Measurements from ENCODE around the gene MUC2. TPM values are rescaled to one million over a fixed set of nuclear protein-coding genes. Genes with fewer than 3 reads are reported as not detected.

Gene MUC2
- total and polyA plus RNA-seq, 2 experiments from 2014 or later = not detected

- Mint-ChIP-seq H3K36me3 (ENCODE audit: low read depth) (no peaks in the 10 kb centered on the region), H3K27ac (no peak overlapping the region)
- no peak overlapping the region for H2AFZ ChIP-seq
Measured at GRCh38 chr11:1102221-1102971, 27.7 kb downstream of the MUC2 start.

More at GRCh38 chr11:1102221-1102971, 27.7 kb downstream of the MUC2 start:
- H3K79me2 ChIP-seq (replicated peaks; ENCODE audit: insufficient read depth) = no peaks in the 10 kb centered on the region
- H3K27me3 ChIP-seq (ENCODE audit: insufficient read depth) = no peaks in the 10 kb centered on the region
- TF ChIP-seq STAT1 (IDR thresholded peaks at IDR 0.05; ENCODE audit: unreplicated experiment) = no peak
- no peak for TF ChIP-seq EZH2phosphoT487 (IDR thresholded peaks at IDR 0.05; ENCODE audit: unreplicated experiment)
- TF ChIP-seq ZNF462 (CRISPR knock-in tag; IDR thresholded peaks at IDR 0.05) = no peak
- no peak for TF ChIP-seq NANOG (IDR thresholded peaks at IDR 0.05; ENCODE audit: borderline replicate concordance)
- no peak for TF ChIP-seq POLR2AphosphoS5 (IDR thresholded peaks at IDR 0.05; ENCODE audit: low read depth)
- TF ChIP-seq CTCF (conservative IDR thresholded peaks at IDR 0.05; ENCODE audit: low read depth in 2 of 2) = no peak
- TF ChIP-seq ETS1 (IDR thresholded peaks at IDR 0.05) = no peak
- TF ChIP-seq REST (IDR thresholded peaks at IDR 0.05; ENCODE audit: unreplicated experiment) = no peak
- no peak for TF ChIP-seq JUNB (IDR thresholded peaks at IDR 0.05; ENCODE audit: unreplicated experiment)
- TF ChIP-seq ZNF331 (CRISPR knock-in tag; IDR thresholded peaks at IDR 0.05; ENCODE audit: low read depth) = no peak
- H3K4me1 ChIP-seq (ENCODE audit: insufficient read depth) = no peaks in the 10 kb centered on the region
- H3K4me3 ChIP-seq = no peak overlapping the region
- H3K4me2 ChIP-seq = no peak overlapping the region
- Mint-ChIP-seq H3K4me1 (no peaks in the 10 kb centered on the region), H3K27me3 (ENCODE audit: insufficient read depth, low read depth, poor library complexity) (peaks cover 4% of the 10 kb centered on the region), H3K9me3 (peaks cover 25% of the 10 kb centered on the region), H3K4me3 (no peak overlapping the region)
- ATAC-seq (no peak), DNase-seq (ENCODE audit: low spot score) (no peak)
- no peaks in the 10 kb centered on the region for H3K9me2 ChIP-seq (ENCODE audit: insufficient read depth)
- no peaks in the 10 kb centered on the region for H4K20me1 ChIP-seq (replicated peaks; ENCODE audit: insufficient read depth)
- no peaks in the 10 kb centered on the region for H3K36me3 ChIP-seq (ENCODE audit: insufficient read depth)
- no peaks in the 10 kb centered on the region for H3F3A ChIP-seq (replicated peaks; ENCODE audit: low read depth)
- no peak overlapping the region for H3K27ac ChIP-seq (ENCODE audit: low read depth)
